H1 (cell line): Measurements from ENCODE around the gene C2orf81. TPM values are rescaled to one million over a fixed set of nuclear protein-coding genes. Genes with fewer than 3 reads are reported as not detected.

Experiments used
- CTCF ChIA-PET: fragments of 300-600 bp; sonication (Branson Sonifier 250); formaldehyde crosslinking; loops from one replicate; lab custom pipeline; 2021; ENCODE audit not compliant: partially characterized antibody; lab: Charles Lee
- POLR2A ChIA-PET: fragments of 300-600 bp; sonication (Branson Sonifier 250); formaldehyde crosslinking; loops from one replicate; lab custom pipeline; 2021; ENCODE audit warnings: inconsistent platforms; ENCODE audit not compliant: partially characterized antibody; lab: Charles Lee
- DNase-seq, 2 experiments: peaks; one replicate each; pipeline versions ENCODE4 v3.0.0 to v3.0.0-alpha.2; 2010 to 2022; ENCODE audit warnings: low spot score in 2 of 2, low read depth in 1 of 2, mixed read lengths in 1 of 2
- FAIRE-seq: peaks from 2 replicates; lab custom pipeline; 2011; peaks lifted over from hg19 to GRCh38; lab: Jason Lieb, UNC
- H2AFZ ChIP-seq: 2 replicates; pipeline ENCODE4 v1.8.1; 2012; ENCODE audit warnings: low read length, inconsistent platforms
- H2AK5ac ChIP-seq: 2 replicates; pipeline ENCODE4 v1.6.1; 2013; ENCODE audit warnings: low read depth, low read length
- H2BK120ac ChIP-seq: replicated peaks from 2 replicates; pipeline ENCODE3; 2013; ENCODE audit warnings: low read depth, low read length, inconsistent platforms
- H2BK12ac ChIP-seq: 2 replicates; pipeline ENCODE4 v1.6.1; 2013; ENCODE audit warnings: low read depth, low read length
- H2BK15ac ChIP-seq: 2 replicates; pipeline ENCODE4 v1.6.1; 2013; ENCODE audit warnings: low read length
- H2BK20ac ChIP-seq: 2 replicates; pipeline ENCODE4 v1.6.1; 2013; ENCODE audit warnings: low read length
- H2BK5ac ChIP-seq: 2 replicates; pipeline ENCODE4 v1.6.1; 2013; ENCODE audit warnings: low read depth, low read length
- H3K14ac ChIP-seq: 2 replicates; pipeline ENCODE4 v1.6.1; 2013; ENCODE audit warnings: inconsistent platforms; ENCODE audit not compliant: insufficient read length
- H3K18ac ChIP-seq: 2 replicates; pipeline ENCODE4 v1.6.1; 2013; ENCODE audit warnings: low read length; ENCODE audit errors: extremely low read depth
- H3K23ac ChIP-seq: 2 replicates; pipeline ENCODE4 v1.6.1; 2013; ENCODE audit warnings: inconsistent platforms; ENCODE audit not compliant: insufficient read length
- H3K23me2 ChIP-seq: 2 replicates; pipeline ENCODE4 v1.6.1; 2013; ENCODE audit warnings: low read depth, low read length
- H3K27ac ChIP-seq: 2 replicates; pipeline ENCODE4 v1.6.1; 2011; ENCODE audit warnings: low read depth, low read length, inconsistent platforms
- H3K27me3 ChIP-seq, 4 experiments: replicated peaks in 1 of 4; 1 replicate in 1 of 4; 2 replicates in 3 of 4; pipeline versions ENCODE4 v1.6.1 to v1.8.1; 2011 to 2013; ENCODE audit warnings: low read length in 3 of 4, mild to moderate bottlenecking in 3 of 4, inconsistent platforms in 2 of 4, mixed read lengths in 2 of 4, moderate library complexity in 1 of 4; ENCODE audit not compliant: control insufficient read depth in 3 of 4, insufficient read depth in 3 of 4; ENCODE audit errors: extremely low read depth in 1 of 4
- H3K36me3 ChIP-seq, 4 experiments: 2 replicates each; pipeline versions ENCODE4 v1.6.1 to v1.8.1; 2011 to 2013; ENCODE audit warnings: mild to moderate bottlenecking in 4 of 4, low read length in 3 of 4, moderate library complexity in 2 of 4, control low read depth in 1 of 4, inconsistent platforms in 1 of 4; ENCODE audit not compliant: insufficient read depth in 4 of 4, control insufficient read depth in 2 of 4
- H3K4ac ChIP-seq: replicated peaks from 2 replicates; pipeline ENCODE3; 2013; ENCODE audit warnings: low read length, low read depth, mixed read lengths, inconsistent platforms; ENCODE audit not compliant: insufficient read length
- H3K4me1 ChIP-seq, 4 experiments: replicated peaks in 1 of 4; 1 replicate in 1 of 4; 2 replicates in 3 of 4; pipeline versions ENCODE4 v1.6.1 to v1.8.1; 2011 to 2013; ENCODE audit warnings: low read length in 3 of 4, inconsistent platforms in 2 of 4, mixed read lengths in 1 of 4; ENCODE audit not compliant: insufficient read depth in 4 of 4, control insufficient read depth in 3 of 4
- H3K4me2 ChIP-seq, 2 experiments: 2 replicates each; pipeline versions ENCODE4 v1.6.1 to v1.8.1; 2011 to 2013; ENCODE audit warnings: low read depth in 2 of 2, low read length in 2 of 2, control low read depth in 1 of 2, inconsistent platforms in 1 of 2, mild to moderate bottlenecking in 1 of 2; ENCODE audit not compliant: insufficient read depth in 1 of 2
- H3K4me3 ChIP-seq, 4 experiments: fragments of 200-600, 300-600 bp in 1 of 4; sonication (generic), shearing (Covaris generic), sonication (Bioruptor Twin) in 1 of 4; 2 replicates each; pipeline versions ENCODE4 v1.5.1 to v1.8.1; 2011 to 2016; ENCODE audit warnings: low read length in 4 of 4, low read depth in 3 of 4, control low read depth in 2 of 4, inconsistent platforms in 2 of 4, mild to moderate bottlenecking in 2 of 4, mixed read lengths in 1 of 4, moderate library complexity in 1 of 4; ENCODE audit not compliant: insufficient read depth in 2 of 4; ENCODE audit errors: extremely low read depth in 1 of 4
- H3K56ac ChIP-seq: replicated peaks from 2 replicates; pipeline ENCODE3; 2013; ENCODE audit warnings: low read depth, mild to moderate bottlenecking, mixed read lengths, low read length, inconsistent platforms; ENCODE audit not compliant: insufficient read length
- H3K79me1 ChIP-seq: 2 replicates; pipeline ENCODE4 v1.6.1; 2013; ENCODE audit warnings: low read depth, low read length, control low read depth
- H3K79me2 ChIP-seq, 2 experiments: 2 replicates each; pipeline versions ENCODE4 v1.6.1 to v1.8.1; 2012 to 2013; ENCODE audit warnings: low read length in 2 of 2, mild to moderate bottlenecking in 2 of 2, inconsistent platforms in 1 of 2; ENCODE audit not compliant: insufficient read depth in 2 of 2, control insufficient read depth in 1 of 2
- H3K9ac ChIP-seq, 4 experiments: replicated peaks in 1 of 4; 1 replicate in 1 of 4; 2 replicates in 3 of 4; pipeline versions ENCODE4 v1.6.1 to v1.8.1; 2011 to 2013; ENCODE audit warnings: low read depth in 3 of 4, low read length in 3 of 4, control low read depth in 2 of 4, mild to moderate bottlenecking in 2 of 4, moderate library complexity in 2 of 4, inconsistent platforms in 1 of 4; ENCODE audit errors: extremely low read depth in 1 of 4
- H3K9me3 ChIP-seq, 2 experiments: 2 replicates each; pipeline versions ENCODE4 v1.6.1 to v1.8.1; 2012 to 2013; ENCODE audit warnings: mild to moderate bottlenecking in 2 of 2, moderate library complexity in 2 of 2, control low read depth in 1 of 2, inconsistent platforms in 1 of 2, low read depth in 1 of 2, low read length in 1 of 2, mixed read lengths in 1 of 2; ENCODE audit not compliant: insufficient read depth in 2 of 2
- H4K20me1 ChIP-seq, 2 experiments: replicated peaks in 1 of 2; 2 replicates each; pipeline versions ENCODE3 to v1.8.1; 2011 to 2013; ENCODE audit warnings: inconsistent platforms in 2 of 2, low read length in 2 of 2, mild to moderate bottlenecking in 1 of 2; ENCODE audit not compliant: insufficient read depth in 2 of 2, control insufficient read depth in 1 of 2
- H4K5ac ChIP-seq: 2 replicates; pipeline ENCODE4 v1.6.1; 2013; ENCODE audit warnings: low read length, low read depth, mixed read lengths, inconsistent platforms; ENCODE audit not compliant: insufficient read length
- H4K8ac ChIP-seq: 2 replicates; pipeline ENCODE4 v1.8.0; 2013; ENCODE audit warnings: mild to moderate bottlenecking, moderate library complexity, low read length, inconsistent platforms; ENCODE audit not compliant: insufficient read depth; ENCODE audit errors: extremely low read depth
- H4K91ac ChIP-seq: replicated peaks from 2 replicates; pipeline ENCODE3; 2013; ENCODE audit warnings: low read length, mixed read lengths, inconsistent platforms; ENCODE audit not compliant: insufficient read length
- MAX ChIP-seq: IDR thresholded peaks from 2 replicates; pipeline ENCODE4 v1.6.1; 2012; ENCODE audit warnings: inconsistent platforms
- POLR2A ChIP-seq, 2 experiments: IDR thresholded peaks; 1 replicate in 1 of 2; 2 replicates in 1 of 2; pipeline ENCODE4 v1.6.1; 2011; ENCODE audit warnings: low read depth in 2 of 2, low read length in 2 of 2, mild to moderate bottlenecking in 2 of 2; ENCODE audit errors: control extremely low read depth in 1 of 2
- POLR2AphosphoS5 ChIP-seq: IDR thresholded peaks from 2 replicates; pipeline ENCODE4 v1.6.1; 2011; ENCODE audit warnings: low read depth, low read length
- WGBS, 2 experiments: shearing (Covaris generic) in 1 of 2; methylation state at CpG; one replicate each; pipeline versions ENCODE4 v1.1.6 to v1.1.7; 2013 to 2015; ENCODE audit warnings: low lambda C conversion rate in 2 of 2, mixed read lengths in 2 of 2, inconsistent platforms in 1 of 2, low coverage in 1 of 2, missing lambda C conversion rate in 1 of 2; ENCODE audit not compliant: insufficient replicate concordance in 2 of 2, insufficient coverage in 1 of 2, insufficient read length in 1 of 2; ENCODE audit errors: extremely low coverage in 1 of 2, missing lambda C conversion rate in 1 of 2; 5-methylcytosine and 5-hydroxymethylcytosine counted together
- polyA plus RNA-seq, 7 experiments: library from polyadenylated mRNA; depleted of rRNA in 3 of 7; stranded (reverse) in 5 of 7; unstranded in 2 of 7; fragments of >200 nt in 5 of 7; fragments of 200-250 nt in 2 of 7; gene quantifications; 1 replicate in 5 of 7; 2 replicates in 1 of 7; 4 replicates in 1 of 7; pipeline versions ENCODE4 v1.2.1 to v1.2.3, GENCODE V29; 2011 to 2013; ENCODE audit warnings: missing spikeins in 2 of 7, mixed read lengths in 2 of 7
- total RNA-seq: library from RNA; stranded (reverse); fragmentation: NEBNext Ultra II Directional; extraction: Animal tissue kit (Norgen Biotek cat#: 25700); gene quantifications from 2 replicates; pipeline ENCODE4 v1.2.1, GENCODE V29; 2021

Gene C2orf81
- total and polyA plus RNA-seq, 2 of the 8 experiments (the other 6 are each of a cell fraction or from before 2014, with no cell fraction given), result 1.6 to 3.3 TPM

GRCh38 chr2:74424995-74425406 lies 3.6 kb upstream of the C2orf81 start:
- DNase-seq (no peak), FAIRE-seq (no peak)
- H4K20me1 ChIP-seq, result peaks cover 1 to 18% of the 10 kb centered on the region in 2 experiments
- no peak overlapping the region for H3K18ac ChIP-seq
- CTCF ChIA-PET, result interaction anchor here (0.6 to 0.9 kb wide), 2 partner anchors 14 to 47 kb away, joined by 3 read pairs; partner anchors contain the start of gene MRPL53
- H3K56ac ChIP-seq, result no peak overlapping the region
- H3K23ac ChIP-seq, result no peak overlapping the region
- H3K23me2 ChIP-seq, result peaks cover 10% of the 10 kb centered on the region
- no peak overlapping the region for H4K5ac ChIP-seq
- H3K4ac ChIP-seq, result no peak overlapping the region
- no peaks in the 10 kb centered on the region for H3K79me2 ChIP-seq
- H4K91ac ChIP-seq, result no peak overlapping the region
- no peak overlapping the region for H2AK5ac ChIP-seq
- H3K9ac ChIP-seq, result no peak overlapping the region
- H3K79me1 ChIP-seq, result peaks cover 4% of the 10 kb centered on the region; the same call in 1 of the 2 replicates
- TF ChIP-seq POLR2A (IDR thresholded peaks at IDR 0.05; ENCODE audit: control extremely low read depth in 1 of 2, low read depth in 2 of 2, low read length in 2 of 2), result peak in 1 of 2 experiments; percentile 24; a peak in 1 of 3 replicates
- TF ChIP-seq MAX, result no peak
- peak; percentile 31; the same call in 1 of the 2 replicates for TF ChIP-seq POLR2AphosphoS5
- TF ChIP-seq, all 59 proteins: peak for 2
- whole genome bisulfite sequencing, 2 experiments, result 87% methylated on average over 5 of the region's 5 CpGs; no CpG with 5 or more reads in 1 of the 2 experiments
- H4K8ac ChIP-seq, result no peak overlapping the region
- H2BK120ac ChIP-seq, result no peak overlapping the region
- H3K27ac ChIP-seq, result no peak overlapping the region
- H2BK20ac ChIP-seq, result no peak overlapping the region
- no peak overlapping the region for H2BK12ac ChIP-seq
- H3K9me3 ChIP-seq, result no peaks in the 10 kb centered on the region
- H2BK15ac ChIP-seq, result no peak overlapping the region
- H3K27me3 ChIP-seq, result 0 out of 7 replicates have a peak, but pooled peaks cover 0 to 2% (median 0%) of the 10 kb centered on the region in 4 experiments
- peaks cover 12 to 56% (median 39%) of the 10 kb centered on the region in 4 experiments; a peak in 7 of 8 replicates for H3K36me3 ChIP-seq
- POLR2A ChIA-PET, result interaction anchor here (0.6 to 5.5 kb wide), 12 partner anchors 7 to 78 kb away, joined by 3 to 42 read pairs (median 5); partner anchors contain the start of genes CCDC142, MRPL53, TTC31 and WBP1
- H3K14ac ChIP-seq, result no peak overlapping the region
- H3K4me1 ChIP-seq, result peaks cover 0 to 5% (median 3%) of the 10 kb centered on the region in 4 experiments; a peak in 3 of 7 replicates
- H3K4me2 ChIP-seq, result no peak overlapping the region
- no peak overlapping the region for H2AFZ ChIP-seq
- no peak overlapping the region for H2BK5ac ChIP-seq
- no peak overlapping the region for H3K4me3 ChIP-seq
